HEK293 (cell line): ENCODE results near the gene WASF3.

ENCODE experiments used
- CTCF ChIA-PET: fragments of 350-600 bp; formaldehyde crosslinking; extraction: SDS; loops from one replicate; lab custom pipeline; 2021; ENCODE audit warnings: antibody characterized with exemption; lab: Yijun Ruan, JAX
- POLR2A ChIA-PET: fragments of 300-600 bp; formaldehyde crosslinking; extraction: SDS; loops from one replicate; lab custom pipeline; 2020; ENCODE audit warnings: antibody characterized with exemption, inconsistent platforms; lab: Yijun Ruan, JAX
- H3K27ac ChIP-seq: fragments of 200-500 bp; sonication (Bioruptor generic); 2 replicates; pipeline ENCODE4 v1.5.1; 2014; ENCODE audit warnings: low read depth, low read length, control low read depth, inconsistent platforms; ENCODE audit errors: extremely low read depth
- H3K36me3 ChIP-seq, 2 experiments: fragments of 200-500 bp in 1 of 2; sonication (Bioruptor generic) in 1 of 2; 1 replicate in 1 of 2; 2 replicates in 1 of 2; pipeline ENCODE4 v1.5.1; 2014 to 2017; ENCODE audit warnings: inconsistent platforms in 2 of 2, low read length in 2 of 2; ENCODE audit not compliant: control insufficient read depth in 2 of 2, insufficient read depth in 1 of 2
- H3K4me1 ChIP-seq: fragments of 200-500 bp; sonication (Bioruptor generic); 2 replicates; pipeline ENCODE4 v1.5.1; 2014; ENCODE audit warnings: mild to moderate bottlenecking, low read length, inconsistent platforms; ENCODE audit not compliant: control insufficient read depth, insufficient read depth
- H3K4me3 ChIP-seq: 2 replicates; pipeline ENCODE4 v1.5.1; 2011; ENCODE audit warnings: low read depth, mild to moderate bottlenecking, control low read depth, low read length, moderate library complexity
- H3K9me3 ChIP-seq: fragments of 200-500 bp; sonication (Bioruptor generic); 2 replicates; pipeline ENCODE4 v1.5.1; 2014; ENCODE audit warnings: low read depth, low read length, inconsistent platforms; ENCODE audit not compliant: control insufficient read depth, insufficient read depth
- GFI1B ChIP-seq: fragments of 450-650 bp; formaldehyde crosslinking; IDR thresholded peaks from 2 replicates; pipeline ENCODE4 v1.5.1; 2016; ENCODE audit warnings: missing biosample characterization, missing genetic modification characterization
- GLI2 ChIP-seq: fragments of 450-650 bp; formaldehyde crosslinking; IDR thresholded peaks from 2 replicates; pipeline ENCODE4; 2017; ENCODE audit warnings: missing biosample characterization, missing genetic modification characterization, low read depth, borderline replicate concordance
- SALL2 ChIP-seq: fragments of 450-650 bp; formaldehyde crosslinking; IDR thresholded peaks from 2 replicates; pipeline ENCODE4 v1.5.0; 2017; ENCODE audit warnings: missing biosample characterization, mild to moderate bottlenecking, missing genetic modification characterization, borderline replicate concordance
- ZBTB26 ChIP-seq: fragments of 450-650 bp; formaldehyde crosslinking; optimal IDR thresholded peaks from 2 replicates; pipeline ENCODE3; 2016; ENCODE audit warnings: missing biosample characterization, mild to moderate bottlenecking, missing genetic modification characterization
- ZBTB6 ChIP-seq: fragments of 450-650 bp; formaldehyde crosslinking; IDR thresholded peaks from 2 replicates; pipeline ENCODE4 v1.5.1; 2017; ENCODE audit warnings: missing biosample characterization, missing genetic modification characterization
- ZNF175 ChIP-seq: fragments of 450-650 bp; formaldehyde crosslinking; IDR thresholded peaks from 2 replicates; pipeline ENCODE4 v1.5.1; 2016; ENCODE audit warnings: missing biosample characterization, missing genetic modification characterization
- ZNF391 ChIP-seq: fragments of 450-650 bp; formaldehyde crosslinking; IDR thresholded peaks from 2 replicates; pipeline ENCODE4 v1.5.1; 2016; ENCODE audit warnings: low read depth, missing biosample characterization, missing genetic modification characterization, borderline replicate concordance
- ZNF426 ChIP-seq: fragments of 450-650 bp; formaldehyde crosslinking; IDR thresholded peaks from 2 replicates; pipeline ENCODE4 v1.5.1; 2017; ENCODE audit warnings: missing biosample characterization, missing genetic modification characterization, mild to moderate bottlenecking, inconsistent platforms, moderate library complexity
- ZNF449 ChIP-seq: fragments of 450-650 bp; formaldehyde crosslinking; IDR thresholded peaks from 2 replicates; pipeline ENCODE4 v1.5.1; 2017; ENCODE audit warnings: missing biosample characterization, mild to moderate bottlenecking, missing genetic modification characterization, moderate library complexity
- ZNF473 ChIP-seq: fragments of 450-650 bp; formaldehyde crosslinking; IDR thresholded peaks from 2 replicates; pipeline ENCODE4 v1.5.1; 2017; ENCODE audit warnings: missing biosample characterization, missing genetic modification characterization
- ZNF571 ChIP-seq: fragments of 450-650 bp; formaldehyde crosslinking; IDR thresholded peaks from 2 replicates; pipeline ENCODE4 v1.5.0; 2017; ENCODE audit warnings: missing biosample characterization, missing genetic modification characterization
- ZNF658 ChIP-seq: fragments of 450-650 bp; formaldehyde crosslinking; IDR thresholded peaks from 2 replicates; pipeline ENCODE4; 2016; ENCODE audit warnings: missing biosample characterization, missing genetic modification characterization
- ZNF664 ChIP-seq: fragments of 450-650 bp; formaldehyde crosslinking; IDR thresholded peaks from 2 replicates; pipeline ENCODE4 v1.5.1; 2016; ENCODE audit warnings: missing biosample characterization, missing genetic modification characterization
- ZNF76 ChIP-seq: fragments of 450-650 bp; formaldehyde crosslinking; IDR thresholded peaks from 2 replicates; pipeline ENCODE4; 2016; ENCODE audit warnings: low read depth, missing biosample characterization, missing genetic modification characterization, borderline replicate concordance
- ZSCAN23 ChIP-seq: fragments of 450-650 bp; formaldehyde crosslinking; IDR thresholded peaks from 2 replicates; pipeline ENCODE4 v1.5.1; 2016; ENCODE audit warnings: missing biosample characterization, missing genetic modification characterization
- ZXDB ChIP-seq: fragments of 450-650 bp; formaldehyde crosslinking; IDR thresholded peaks from 2 replicates; pipeline ENCODE4 v1.5.1; 2016; ENCODE audit warnings: missing biosample characterization, missing genetic modification characterization
- TF ChIP-seq, protein P1 (sequence below): fragments of 450-650 bp; formaldehyde crosslinking; IDR thresholded peaks from 2 replicates; pipeline ENCODE4 v1.5.1; 2016; ENCODE audit warnings: missing biosample characterization, missing genetic modification characterization, borderline replicate concordance
- TF ChIP-seq, protein P2 (sequence below): fragments of 450-650 bp; formaldehyde crosslinking; IDR thresholded peaks from 2 replicates; pipeline ENCODE4 v1.5.1; 2016; ENCODE audit warnings: missing biosample characterization, missing genetic modification characterization
- TF ChIP-seq, protein P3 (sequence below): IDR thresholded peaks from 2 replicates; pipeline ENCODE4 v1.6.1; 2011; ENCODE audit warnings: mild to moderate bottlenecking, low read depth, low read length, borderline replicate concordance
- TF ChIP-seq, protein P4 (sequence below): fragments of 450-650 bp; formaldehyde crosslinking; IDR thresholded peaks from 2 replicates; pipeline ENCODE4 v1.5.1; 2016; ENCODE audit warnings: missing biosample characterization, missing genetic modification characterization, borderline replicate concordance

Gene WASF3

DNA sequence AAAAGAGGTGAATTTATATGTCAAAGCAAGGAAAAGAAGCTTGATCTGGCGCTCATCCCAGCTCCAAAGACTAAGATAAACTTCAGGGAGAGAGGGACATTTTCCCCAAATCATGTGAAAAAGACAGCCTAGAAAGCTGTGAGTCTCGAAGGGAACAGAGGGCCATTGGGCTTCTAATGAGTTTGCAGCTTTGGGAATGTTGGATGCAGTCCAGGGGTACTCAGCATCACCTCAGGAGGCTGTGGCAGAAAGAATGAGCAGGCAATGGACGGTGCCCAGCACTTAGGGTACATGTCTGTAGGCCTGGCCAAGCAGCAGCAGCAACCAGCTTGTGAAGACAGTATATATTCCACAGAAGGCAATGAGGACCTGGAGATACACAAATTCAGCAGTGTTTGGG is 25.7 kb upstream of the WASF3 start:
- ChIA-PET CTCF (no interaction called here), POLR2A (no interaction called here)
- no peaks in the 10 kb centered on the region for H3K36me3 ChIP-seq

DNA sequence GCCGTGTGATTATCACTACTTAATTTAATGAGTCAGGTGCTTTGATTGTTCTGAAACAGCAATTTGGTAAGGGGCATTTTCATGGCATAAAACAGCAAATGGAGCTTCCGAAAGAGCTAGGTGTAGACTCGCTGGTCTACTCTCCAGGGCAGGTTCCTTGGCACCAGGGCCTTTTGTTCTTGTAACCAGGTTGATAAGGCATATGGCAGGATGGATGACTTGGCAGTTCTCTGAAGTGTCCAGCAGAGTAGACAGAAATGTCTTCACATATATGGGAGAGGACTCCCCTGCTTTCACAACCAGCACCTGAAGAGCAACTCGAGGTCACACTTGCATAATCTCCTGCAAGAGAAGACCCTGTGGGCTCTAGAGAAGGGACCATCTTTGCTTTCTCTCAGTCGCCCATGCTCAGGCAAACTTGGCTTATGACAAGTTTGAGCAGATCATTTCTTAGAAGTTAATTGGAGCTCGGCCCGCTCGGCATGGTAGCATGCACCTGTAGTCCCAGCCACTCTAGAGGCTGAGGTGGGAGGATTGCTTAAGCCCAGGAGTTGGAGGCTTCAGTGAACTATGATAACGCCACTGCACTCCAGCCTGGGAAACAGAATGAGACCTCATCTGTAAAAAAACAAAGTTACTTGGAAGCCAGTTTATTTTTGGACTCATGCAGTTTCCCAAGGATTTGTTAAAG is 23.3 kb upstream of the WASF3 start:
- CTCF ChIA-PET: no interaction called here
- H3K9me3 ChIP-seq: no peaks in the 10 kb centered on the region
- H3K27ac ChIP-seq: no peak overlapping the region
- no peaks in the 10 kb centered on the region for H3K4me1 ChIP-seq
- POLR2A ChIA-PET: no interaction called here
- H3K36me3 ChIP-seq: no peaks in the 10 kb centered on the region
- no peak overlapping the region for H3K4me3 ChIP-seq
- TF ChIP-seq, protein P1, sequence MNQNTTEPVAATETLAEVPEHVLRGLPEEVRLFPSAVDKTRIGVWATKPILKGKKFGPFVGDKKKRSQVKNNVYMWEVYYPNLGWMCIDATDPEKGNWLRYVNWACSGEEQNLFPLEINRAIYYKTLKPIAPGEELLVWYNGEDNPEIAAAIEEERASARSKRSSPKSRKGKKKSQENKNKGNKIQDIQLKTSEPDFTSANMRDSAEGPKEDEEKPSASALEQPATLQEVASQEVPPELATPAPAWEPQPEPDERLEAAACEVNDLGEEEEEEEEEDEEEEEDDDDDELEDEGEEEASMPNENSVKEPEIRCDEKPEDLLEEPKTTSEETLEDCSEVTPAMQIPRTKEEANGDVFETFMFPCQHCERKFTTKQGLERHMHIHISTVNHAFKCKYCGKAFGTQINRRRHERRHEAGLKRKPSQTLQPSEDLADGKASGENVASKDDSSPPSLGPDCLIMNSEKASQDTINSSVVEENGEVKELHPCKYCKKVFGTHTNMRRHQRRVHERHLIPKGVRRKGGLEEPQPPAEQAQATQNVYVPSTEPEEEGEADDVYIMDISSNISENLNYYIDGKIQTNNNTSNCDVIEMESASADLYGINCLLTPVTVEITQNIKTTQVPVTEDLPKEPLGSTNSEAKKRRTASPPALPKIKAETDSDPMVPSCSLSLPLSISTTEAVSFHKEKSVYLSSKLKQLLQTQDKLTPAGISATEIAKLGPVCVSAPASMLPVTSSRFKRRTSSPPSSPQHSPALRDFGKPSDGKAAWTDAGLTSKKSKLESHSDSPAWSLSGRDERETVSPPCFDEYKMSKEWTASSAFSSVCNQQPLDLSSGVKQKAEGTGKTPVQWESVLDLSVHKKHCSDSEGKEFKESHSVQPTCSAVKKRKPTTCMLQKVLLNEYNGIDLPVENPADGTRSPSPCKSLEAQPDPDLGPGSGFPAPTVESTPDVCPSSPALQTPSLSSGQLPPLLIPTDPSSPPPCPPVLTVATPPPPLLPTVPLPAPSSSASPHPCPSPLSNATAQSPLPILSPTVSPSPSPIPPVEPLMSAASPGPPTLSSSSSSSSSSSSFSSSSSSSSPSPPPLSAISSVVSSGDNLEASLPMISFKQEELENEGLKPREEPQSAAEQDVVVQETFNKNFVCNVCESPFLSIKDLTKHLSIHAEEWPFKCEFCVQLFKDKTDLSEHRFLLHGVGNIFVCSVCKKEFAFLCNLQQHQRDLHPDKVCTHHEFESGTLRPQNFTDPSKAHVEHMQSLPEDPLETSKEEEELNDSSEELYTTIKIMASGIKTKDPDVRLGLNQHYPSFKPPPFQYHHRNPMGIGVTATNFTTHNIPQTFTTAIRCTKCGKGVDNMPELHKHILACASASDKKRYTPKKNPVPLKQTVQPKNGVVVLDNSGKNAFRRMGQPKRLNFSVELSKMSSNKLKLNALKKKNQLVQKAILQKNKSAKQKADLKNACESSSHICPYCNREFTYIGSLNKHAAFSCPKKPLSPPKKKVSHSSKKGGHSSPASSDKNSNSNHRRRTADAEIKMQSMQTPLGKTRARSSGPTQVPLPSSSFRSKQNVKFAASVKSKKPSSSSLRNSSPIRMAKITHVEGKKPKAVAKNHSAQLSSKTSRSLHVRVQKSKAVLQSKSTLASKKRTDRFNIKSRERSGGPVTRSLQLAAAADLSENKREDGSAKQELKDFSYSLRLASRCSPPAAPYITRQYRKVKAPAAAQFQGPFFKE (tag by site-specific recombination): no peak
- TF ChIP-seq ZSCAN23 (tag by site-specific recombination): no peak
- TF ChIP-seq ZNF391 (tag by site-specific recombination): no peak
- no peak for TF ChIP-seq ZNF76 (tag by site-specific recombination)
- TF ChIP-seq ZNF449 (tag by site-specific recombination): no peak
- TF ChIP-seq, protein P2, sequence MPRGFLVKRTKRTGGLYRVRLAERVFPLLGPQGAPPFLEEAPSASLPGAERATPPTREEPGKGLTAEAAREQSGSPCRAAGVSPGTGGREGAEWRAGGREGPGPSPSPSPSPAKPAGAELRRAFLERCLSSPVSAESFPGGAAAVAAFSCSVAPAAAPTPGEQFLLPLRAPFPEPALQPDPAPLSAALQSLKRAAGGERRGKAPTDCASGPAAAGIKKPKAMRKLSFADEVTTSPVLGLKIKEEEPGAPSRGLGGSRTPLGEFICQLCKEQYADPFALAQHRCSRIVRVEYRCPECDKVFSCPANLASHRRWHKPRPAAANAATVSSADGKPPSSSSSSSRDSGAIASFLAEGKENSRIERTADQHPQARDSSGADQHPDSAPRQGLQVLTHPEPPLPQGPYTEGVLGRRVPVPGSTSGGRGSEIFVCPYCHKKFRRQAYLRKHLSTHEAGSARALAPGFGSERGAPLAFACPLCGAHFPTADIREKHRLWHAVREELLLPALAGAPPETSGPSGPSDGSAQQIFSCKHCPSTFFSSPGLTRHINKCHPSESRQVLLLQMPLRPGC (tag by site-specific recombination): no peak
- TF ChIP-seq ZXDB: no peak

More for the DNA sequence above, 25.7 kb upstream of the WASF3 start:
- Histone ChIP-seq H3K27ac (no peak overlapping the region), H3K4me1 (no peaks in the 10 kb centered on the region), H3K9me3 (no peaks in the 10 kb centered on the region), H3K4me3 (no peak overlapping the region)
- no peak for TF ChIP-seq SALL2 (tag by site-specific recombination)
- TF ChIP-seq, protein P3, sequence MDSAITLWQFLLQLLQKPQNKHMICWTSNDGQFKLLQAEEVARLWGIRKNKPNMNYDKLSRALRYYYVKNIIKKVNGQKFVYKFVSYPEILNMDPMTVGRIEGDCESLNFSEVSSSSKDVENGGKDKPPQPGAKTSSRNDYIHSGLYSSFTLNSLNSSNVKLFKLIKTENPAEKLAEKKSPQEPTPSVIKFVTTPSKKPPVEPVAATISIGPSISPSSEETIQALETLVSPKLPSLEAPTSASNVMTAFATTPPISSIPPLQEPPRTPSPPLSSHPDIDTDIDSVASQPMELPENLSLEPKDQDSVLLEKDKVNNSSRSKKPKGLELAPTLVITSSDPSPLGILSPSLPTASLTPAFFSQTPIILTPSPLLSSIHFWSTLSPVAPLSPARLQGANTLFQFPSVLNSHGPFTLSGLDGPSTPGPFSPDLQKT: no peak
- TF ChIP-seq ZBTB26 (tag by site-specific recombination): no peak
- TF ChIP-seq ZBTB6 (tag by site-specific recombination): no peak
- no peak for TF ChIP-seq ZNF175 (tag by site-specific recombination)
- TF ChIP-seq, protein P4, sequence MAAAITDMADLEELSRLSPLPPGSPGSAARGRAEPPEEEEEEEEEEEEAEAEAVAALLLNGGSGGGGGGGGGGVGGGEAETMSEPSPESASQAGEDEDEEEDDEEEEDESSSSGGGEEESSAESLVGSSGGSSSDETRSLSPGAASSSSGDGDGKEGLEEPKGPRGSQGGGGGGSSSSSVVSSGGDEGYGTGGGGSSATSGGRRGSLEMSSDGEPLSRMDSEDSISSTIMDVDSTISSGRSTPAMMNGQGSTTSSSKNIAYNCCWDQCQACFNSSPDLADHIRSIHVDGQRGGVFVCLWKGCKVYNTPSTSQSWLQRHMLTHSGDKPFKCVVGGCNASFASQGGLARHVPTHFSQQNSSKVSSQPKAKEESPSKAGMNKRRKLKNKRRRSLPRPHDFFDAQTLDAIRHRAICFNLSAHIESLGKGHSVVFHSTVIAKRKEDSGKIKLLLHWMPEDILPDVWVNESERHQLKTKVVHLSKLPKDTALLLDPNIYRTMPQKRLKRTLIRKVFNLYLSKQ (tag by site-specific recombination): no peak
- TF ChIP-seq ZNF571 (tag by site-specific recombination): no peak
- TF ChIP-seq ZNF658: no peak
- no peak for TF ChIP-seq GLI2 (tag by site-specific recombination)
- TF ChIP-seq ZNF426: no peak
- no peak for TF ChIP-seq ZNF473 (tag by site-specific recombination)
- no peak for TF ChIP-seq GFI1B
- no peak for TF ChIP-seq ZNF664 (tag by site-specific recombination)
